ENCODE measurements around the gene RIN3. TPM values are rescaled to one million over a fixed set of nuclear protein-coding genes. Genes with fewer than 3 reads are reported as not detected.

The RIN3 gene
- total RNA-seq, 1 experiment from 2014 or later, result 1.5 TPM

- H3K4ac ChIP-seq (ENCODE audit: low read depth, low read length), result no peak overlapping the region
- no peak overlapping the region for H2AK5ac ChIP-seq (ENCODE audit: insufficient read length, low read length)
- Mint-ChIP-seq H3K4me3 (no peak overlapping the region), H3K9me3 (no peaks in the 10 kb centered on the region), H3K36me3 (ENCODE audit: insufficient read depth in 1 of 3, low read depth in 3 of 3) (peaks cover 0 to 6% (median 0%) of the 10 kb centered on the region in 3 experiments; a peak in 2 of 7 replicates), H3K27ac (no peak overlapping the region), H3K27me3 (ENCODE audit: low read depth) (no peaks in the 10 kb centered on the region; the same call in none of the 2 replicates), H3K4me1 (no peaks in the 10 kb centered on the region)
- DNase-seq, result no peak
- H2BK15ac ChIP-seq (ENCODE audit: low read depth, low read length), result no peak overlapping the region
- H3K4me1 ChIP-seq (ENCODE audit: insufficient read depth, low read length), result no peaks in the 10 kb centered on the region
- no peak overlapping the region for H3T11ph ChIP-seq (ENCODE audit: low read length)
- WGBS (ENCODE audit: extremely low coverage, insufficient read length, low lambda C conversion rate), result no CpG with 5 or more reads among the region's 9 CpGs
- H4K8ac ChIP-seq (replicated peaks; ENCODE audit: insufficient read length, low read depth, low read length), result no peak overlapping the region
- H3K4me2 ChIP-seq (ENCODE audit: insufficient read depth, insufficient read length, low read length), result no peak overlapping the region
- H2BK20ac ChIP-seq (ENCODE audit: low read depth, low read length, poor library complexity, severe bottlenecking), result no peak overlapping the region
- H3K23me2 ChIP-seq (ENCODE audit: insufficient read length, low read depth, low read length, poor library complexity, severe bottlenecking), result no peaks in the 10 kb centered on the region
- H3K9me3 ChIP-seq (ENCODE audit: control insufficient read depth, low read depth, low read length), result no peaks in the 10 kb centered on the region
- no peaks in the 10 kb centered on the region for H3K79me2 ChIP-seq (ENCODE audit: insufficient read depth, low read length)
- H4K5ac ChIP-seq (ENCODE audit: insufficient read length, low read depth, low read length), result no peak overlapping the region
- H3K27ac ChIP-seq (ENCODE audit: insufficient read length, low read depth, low read length), result no peak overlapping the region
- no peak overlapping the region for H2AFZ ChIP-seq (ENCODE audit: low read length)
- no peak overlapping the region for H2BK5ac ChIP-seq (ENCODE audit: insufficient read length, low read length)
- no peak overlapping the region for H3K56ac ChIP-seq (ENCODE audit: insufficient read length, low read depth, low read length)
- H3K79me1 ChIP-seq (ENCODE audit: insufficient read depth, low read depth, low read length, poor library complexity, severe bottlenecking), result no peaks in the 10 kb centered on the region
- no peak overlapping the region for H2BK12ac ChIP-seq (ENCODE audit: insufficient read length, low read depth, low read length)
- no peaks in the 10 kb centered on the region for H3K27me3 ChIP-seq (ENCODE audit: insufficient read depth, low read length)
- no peak overlapping the region for H3K23ac ChIP-seq (ENCODE audit: insufficient read length, low read depth, low read length)
- no peak for TF ChIP-seq CTCF (conservative IDR thresholded peaks at IDR 0.05)
- H4K20me1 ChIP-seq (ENCODE audit: control insufficient read depth, insufficient read depth, insufficient read length), result no peaks in the 10 kb centered on the region
- H3K9ac ChIP-seq (ENCODE audit: extremely low read depth, insufficient read length, low read length), result no peak overlapping the region
- H3K18ac ChIP-seq (ENCODE audit: insufficient read length, low read depth, low read length), result no peak overlapping the region
- H3K14ac ChIP-seq (ENCODE audit: insufficient read depth, low read length), result no peak overlapping the region
- H4K91ac ChIP-seq (ENCODE audit: insufficient read length, low read depth, low read length), result no peak overlapping the region
- H2BK120ac ChIP-seq (ENCODE audit: low read depth, low read length, poor library complexity, severe bottlenecking), result no peak overlapping the region
Observed at GRCh38 chr14:92644171-92644969, 130.8 kb downstream of the RIN3 start.
